Fibroblast of skin of right quadriceps (primary cell): ENCODE measurements around the gene NUCKS1.

ENCODE experiments used
- DNase-seq: peaks from one replicate; pipeline ENCODE4 v3.0.0-alpha.2; 2013

Gene NUCKS1

GRCh38 chr1:205666372-205667166 lies 83.4 kb downstream of the NUCKS1 start:
- no peak for DNase-seq

DNA sequence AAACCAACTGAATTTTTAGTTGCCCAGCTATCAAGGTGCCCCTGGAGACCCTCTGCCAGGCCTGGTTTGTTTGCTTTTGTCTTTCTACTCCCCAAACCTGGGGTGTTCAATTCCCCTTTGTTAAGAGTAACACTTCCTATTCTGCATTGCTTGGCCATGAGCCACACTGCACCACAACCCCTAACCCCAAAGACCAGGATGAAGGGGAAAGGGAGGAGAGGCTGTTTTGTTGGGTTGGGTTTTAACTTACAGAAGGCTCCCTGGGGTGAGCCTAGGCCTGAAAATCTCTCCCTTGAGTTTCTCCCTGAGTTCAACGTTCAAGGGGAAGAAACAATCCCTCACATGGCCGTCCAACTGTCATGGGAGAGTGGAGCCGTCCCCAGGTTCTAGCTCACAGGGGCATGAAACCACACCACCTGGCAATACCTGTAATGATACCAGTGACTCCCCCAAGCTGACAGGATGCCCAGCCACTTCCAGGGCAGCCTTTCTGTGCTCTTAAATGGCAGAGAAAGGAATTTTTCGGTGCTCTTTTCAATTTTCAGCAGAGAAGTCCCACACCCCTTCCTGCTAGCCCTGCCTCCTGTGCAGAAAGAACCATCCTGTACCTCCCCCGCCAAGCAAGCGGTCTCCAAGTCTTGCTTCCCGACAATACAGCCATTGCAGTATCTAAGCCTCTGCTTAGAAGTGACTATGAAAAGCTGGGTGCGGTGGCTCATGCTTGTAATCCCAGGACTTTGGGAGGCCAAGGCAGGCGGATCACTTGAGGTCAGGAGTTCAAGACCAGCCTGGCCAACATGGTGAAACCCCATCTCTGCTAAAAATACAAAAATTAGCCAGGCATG lies 84.6 kb downstream of the NUCKS1 start:
- DNase-seq, result no peak

- no peak for DNase-seq
Measured at GRCh38 chr1:205664399-205665017, 85.5 kb downstream of the NUCKS1 start.

- no peak for DNase-seq
Measured at GRCh38 chr1:205663286-205663936, 86.6 kb downstream of the NUCKS1 start.
